ENCODE results near the gene KCNMA1.

KCNMA1 gene

DNA sequence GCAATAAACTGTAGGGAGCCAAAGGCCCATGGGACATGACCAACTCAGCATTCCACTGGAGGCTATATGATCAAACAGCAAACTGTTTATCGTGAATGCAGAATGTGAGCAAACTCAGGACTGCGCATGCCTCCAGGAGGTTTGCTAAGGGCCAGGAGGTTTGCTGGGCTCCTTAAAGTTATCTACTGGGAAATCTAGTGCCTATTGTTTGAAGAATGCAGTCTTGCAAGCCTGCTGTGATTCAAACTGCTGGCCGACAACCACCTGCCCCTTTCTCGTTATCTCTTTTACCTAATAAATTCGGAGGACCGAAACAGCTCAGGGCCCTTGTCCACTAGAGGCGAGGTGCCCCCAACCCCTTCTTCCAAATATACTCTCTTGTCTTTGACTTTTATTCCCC lies 404.1 kb downstream of the KCNMA1 start:
- no peak overlapping the region for H3K4me3 ChIP-seq (ENCODE audit: low read depth, low read length)
- H3K36me3 ChIP-seq (ENCODE audit: control insufficient read depth, insufficient read depth, low read length), result no peaks in the 10 kb centered on the region
- H3K4me1 ChIP-seq (ENCODE audit: control insufficient read depth, insufficient read depth, low read length), result no peaks in the 10 kb centered on the region

DNA sequence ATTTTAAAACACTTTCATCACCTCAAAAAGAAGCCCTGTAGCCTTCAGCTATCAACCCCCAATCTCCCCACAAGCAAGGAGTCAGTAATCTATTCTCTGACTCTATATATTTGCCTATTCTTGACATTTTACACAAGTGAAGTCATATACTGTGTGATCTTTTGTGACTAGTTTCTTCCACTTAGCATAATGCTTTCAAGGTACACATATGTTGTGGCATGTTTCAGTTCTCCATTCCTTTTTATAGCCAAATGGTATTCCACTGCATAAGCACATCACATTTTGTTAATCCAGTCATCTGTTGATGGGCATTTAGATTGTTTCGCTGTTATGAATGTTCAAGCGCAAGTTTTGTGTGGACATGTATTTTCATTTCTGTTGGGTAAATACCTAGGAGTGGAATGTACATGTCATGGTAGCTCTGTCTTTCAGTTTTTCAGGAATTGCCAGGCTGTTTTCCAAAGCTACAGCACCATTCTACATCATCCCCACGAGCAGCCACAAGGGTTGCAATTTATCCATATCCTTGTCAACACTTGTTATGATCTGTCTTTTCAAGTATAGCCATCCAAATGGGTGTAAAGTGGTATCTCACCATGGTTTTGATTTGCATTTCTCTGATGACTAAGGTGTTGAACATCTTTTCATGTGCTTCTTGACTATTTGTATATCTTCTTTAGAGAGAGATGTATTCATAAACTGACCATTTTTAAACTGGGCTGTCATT lies 405.6 kb downstream of the KCNMA1 start:
- no peaks in the 10 kb centered on the region for H3K9me3 ChIP-seq (ENCODE audit: control insufficient read depth, insufficient read depth, low read length)
- no peak overlapping the region for H3K4me3 ChIP-seq (ENCODE audit: low read depth, low read length)

More for the DNA sequence above, 404.1 kb downstream of the KCNMA1 start:
- H3K9ac ChIP-seq (ENCODE audit: low read depth, low read length), result no peak overlapping the region
- no peaks in the 10 kb centered on the region for H3K27me3 ChIP-seq (ENCODE audit: control insufficient read depth, insufficient read depth, low read length)
- no peaks in the 10 kb centered on the region for H3K9me3 ChIP-seq (ENCODE audit: control insufficient read depth, insufficient read depth, low read length)

DNA sequence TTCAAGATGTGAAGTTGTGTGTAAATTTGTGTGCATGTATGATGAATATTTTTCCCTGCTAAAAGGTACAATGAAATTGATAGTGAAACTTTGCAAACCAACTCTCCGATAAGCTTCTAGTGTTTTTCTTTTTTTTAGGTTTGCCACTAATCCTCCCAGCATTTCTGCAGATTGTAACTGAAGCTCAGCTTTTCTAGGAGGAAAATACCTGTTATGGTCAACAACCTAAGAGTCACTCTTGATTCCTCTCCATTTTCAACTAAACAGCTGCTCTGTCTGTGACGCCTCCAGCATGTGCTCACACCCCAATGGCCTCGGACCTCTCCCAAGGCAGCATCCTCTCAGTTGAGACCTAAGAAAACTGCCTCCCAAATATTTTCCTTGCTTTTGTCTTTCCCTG lies 406.2 kb downstream of the KCNMA1 start:
- H3K9ac ChIP-seq (ENCODE audit: low read depth, low read length), result no peak overlapping the region
- no peaks in the 10 kb centered on the region for H3K9me3 ChIP-seq (ENCODE audit: control insufficient read depth, insufficient read depth, low read length)
- no peaks in the 10 kb centered on the region for H3K36me3 ChIP-seq (ENCODE audit: control insufficient read depth, insufficient read depth, low read length)
- H3K4me3 ChIP-seq (ENCODE audit: low read depth, low read length), result no peak overlapping the region
- no peaks in the 10 kb centered on the region for H3K4me1 ChIP-seq (ENCODE audit: control insufficient read depth, insufficient read depth, low read length)
- H3K27me3 ChIP-seq (ENCODE audit: control insufficient read depth, insufficient read depth, low read length), result no peaks in the 10 kb centered on the region

More for the DNA sequence above, 405.6 kb downstream of the KCNMA1 start:
- Histone ChIP-seq H3K4me1 (ENCODE audit: control insufficient read depth, insufficient read depth, low read length) (no peaks in the 10 kb centered on the region), H3K9ac (ENCODE audit: low read depth, low read length) (no peak overlapping the region), H3K27me3 (ENCODE audit: control insufficient read depth, insufficient read depth, low read length) (no peaks in the 10 kb centered on the region), H3K36me3 (ENCODE audit: control insufficient read depth, insufficient read depth, low read length) (no peaks in the 10 kb centered on the region)

DNA sequence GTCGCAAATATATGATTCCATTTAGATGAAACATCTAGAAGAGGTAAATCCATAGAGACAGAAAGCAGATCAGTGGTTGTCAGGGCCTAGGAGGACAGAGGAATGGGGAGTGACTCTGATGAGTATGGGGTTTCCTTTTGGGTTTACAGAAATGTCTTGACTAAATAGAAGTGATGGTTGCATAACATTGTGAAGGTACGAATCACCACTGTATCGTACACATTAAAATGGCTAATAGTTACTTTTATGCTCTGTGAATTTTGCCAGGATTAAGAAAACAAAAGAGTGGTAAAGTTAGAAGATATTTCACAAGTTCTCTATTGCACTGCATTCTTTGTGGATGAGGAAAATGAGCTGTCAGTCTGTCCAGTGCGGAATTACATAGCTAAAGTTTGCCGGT lies 407.4 kb downstream of the KCNMA1 start:
- H3K9me3 ChIP-seq (ENCODE audit: control insufficient read depth, insufficient read depth, low read length), result no peaks in the 10 kb centered on the region
- no peaks in the 10 kb centered on the region for H3K4me1 ChIP-seq (ENCODE audit: control insufficient read depth, insufficient read depth, low read length)
- no peak overlapping the region for H3K4me3 ChIP-seq (ENCODE audit: low read depth, low read length)
- H3K36me3 ChIP-seq (ENCODE audit: control insufficient read depth, insufficient read depth, low read length), result no peaks in the 10 kb centered on the region
- H3K27me3 ChIP-seq (ENCODE audit: control insufficient read depth, insufficient read depth, low read length), result no peaks in the 10 kb centered on the region
- H3K9ac ChIP-seq (ENCODE audit: low read depth, low read length), result no peak overlapping the region

DNA sequence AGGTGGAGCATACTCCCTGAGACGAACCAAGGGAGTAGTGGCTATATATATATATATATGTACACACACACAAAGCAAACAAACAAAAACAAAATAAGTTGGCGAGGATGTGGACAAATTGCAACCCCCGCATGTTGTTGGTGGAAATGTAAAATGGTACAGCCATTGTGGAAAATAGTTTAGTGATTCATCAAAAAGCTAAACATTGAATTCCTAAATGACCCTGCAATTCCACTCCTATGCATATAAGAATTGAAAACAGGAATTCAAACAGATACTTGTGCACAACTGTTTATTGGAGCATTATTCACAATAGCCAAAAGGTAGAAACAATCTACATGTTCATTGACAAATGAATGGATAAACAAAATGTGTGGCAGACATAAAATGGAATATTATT lies 407.9 kb downstream of the KCNMA1 start:
- no peaks in the 10 kb centered on the region for H3K4me1 ChIP-seq (ENCODE audit: control insufficient read depth, insufficient read depth, low read length)
- no peak overlapping the region for H3K9ac ChIP-seq (ENCODE audit: low read depth, low read length)
- no peaks in the 10 kb centered on the region for H3K36me3 ChIP-seq (ENCODE audit: control insufficient read depth, insufficient read depth, low read length)
- no peak overlapping the region for H3K4me3 ChIP-seq (ENCODE audit: low read depth, low read length)
- H3K27me3 ChIP-seq (ENCODE audit: control insufficient read depth, insufficient read depth, low read length), result no peaks in the 10 kb centered on the region
- no peaks in the 10 kb centered on the region for H3K9me3 ChIP-seq (ENCODE audit: control insufficient read depth, insufficient read depth, low read length)

DNA sequence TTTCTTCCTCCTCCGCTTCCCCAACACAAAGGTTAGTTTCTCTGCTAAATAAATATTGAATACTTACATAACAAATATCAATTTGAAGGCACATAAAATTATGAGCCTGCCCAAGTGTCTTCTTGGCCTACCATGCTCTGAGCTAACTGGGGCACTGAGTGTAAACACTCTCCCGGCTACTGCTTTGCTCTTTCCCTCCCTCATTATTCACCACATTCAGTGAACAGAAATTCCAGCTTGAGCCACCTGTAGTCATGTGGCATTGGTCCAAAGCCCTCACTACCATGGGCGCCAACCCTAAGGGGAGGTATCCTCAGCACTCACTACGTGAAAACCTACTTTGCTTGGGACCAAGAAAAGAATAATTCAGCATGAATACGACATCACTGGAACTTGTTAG lies 409.0 kb downstream of the KCNMA1 start:
- no peaks in the 10 kb centered on the region for H3K27me3 ChIP-seq (ENCODE audit: control insufficient read depth, insufficient read depth, low read length)
- no peak overlapping the region for H3K9ac ChIP-seq (ENCODE audit: low read depth, low read length)
- H3K4me3 ChIP-seq (ENCODE audit: low read depth, low read length), result no peak overlapping the region
- H3K9me3 ChIP-seq (ENCODE audit: control insufficient read depth, insufficient read depth, low read length), result no peaks in the 10 kb centered on the region
- no peaks in the 10 kb centered on the region for H3K4me1 ChIP-seq (ENCODE audit: control insufficient read depth, insufficient read depth, low read length)
- H3K36me3 ChIP-seq (ENCODE audit: control insufficient read depth, insufficient read depth, low read length), result no peaks in the 10 kb centered on the region

DNA sequence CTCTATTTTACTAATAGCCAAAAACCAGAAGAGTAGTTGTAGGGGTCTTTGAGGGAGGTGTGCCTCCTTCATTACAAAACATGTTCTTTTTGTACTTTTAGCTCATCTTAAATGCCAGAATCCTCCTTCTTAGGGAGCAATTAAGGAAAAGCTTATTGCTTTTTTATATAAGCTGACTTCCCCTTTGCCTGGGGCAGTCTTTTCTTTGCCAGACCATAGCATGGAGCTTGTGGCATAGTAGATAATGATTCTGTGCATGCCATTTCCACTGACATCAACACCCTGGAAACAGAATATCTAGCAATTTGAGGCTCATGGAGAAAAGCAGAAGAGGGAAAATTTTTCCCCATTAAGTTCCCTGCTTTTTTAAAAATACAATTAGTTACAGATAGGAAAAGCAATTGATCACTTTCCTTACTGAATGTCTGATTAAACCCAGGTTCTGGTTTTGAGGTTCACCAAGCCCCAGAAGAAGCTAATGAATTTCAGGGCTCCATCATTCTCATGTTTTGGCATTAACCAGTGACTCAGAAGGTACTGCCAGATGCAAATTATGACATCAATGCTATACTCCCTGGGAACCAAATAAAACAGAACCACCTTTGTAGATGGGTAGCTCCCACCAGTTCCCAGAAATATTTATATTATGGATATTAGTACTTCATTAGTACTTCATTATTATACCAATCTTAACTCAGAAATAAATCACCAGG lies 410.6 kb downstream of the KCNMA1 start:
- H3K4me3 ChIP-seq (ENCODE audit: low read depth, low read length), result no peak overlapping the region
- H3K9me3 ChIP-seq (ENCODE audit: control insufficient read depth, insufficient read depth, low read length), result no peaks in the 10 kb centered on the region
- H3K9ac ChIP-seq (ENCODE audit: low read depth, low read length), result no peak overlapping the region
- no peaks in the 10 kb centered on the region for H3K27me3 ChIP-seq (ENCODE audit: control insufficient read depth, insufficient read depth, low read length)
- H3K4me1 ChIP-seq (ENCODE audit: control insufficient read depth, insufficient read depth, low read length), result no peaks in the 10 kb centered on the region
- H3K36me3 ChIP-seq (ENCODE audit: control insufficient read depth, insufficient read depth, low read length), result no peaks in the 10 kb centered on the region

DNA sequence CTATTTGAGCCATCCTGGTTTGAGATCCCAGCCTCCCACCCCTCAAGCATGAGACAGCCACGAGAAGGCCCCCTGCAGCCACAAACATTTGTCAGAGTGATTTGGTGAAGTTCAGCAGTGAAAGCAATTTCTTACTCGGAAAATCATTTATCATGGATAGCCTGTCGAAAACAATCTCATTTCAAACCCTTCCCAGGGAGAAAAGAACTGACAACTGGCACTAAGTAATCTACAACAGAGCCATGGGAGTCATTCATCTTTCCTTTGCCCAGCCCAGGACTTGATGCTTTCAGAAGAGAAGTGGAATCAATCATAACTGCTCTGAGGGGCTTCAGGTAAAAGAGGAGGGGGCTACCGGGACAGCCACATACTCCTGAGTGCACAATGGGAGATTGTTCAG lies 411.2 kb downstream of the KCNMA1 start:
- Histone ChIP-seq H3K27me3 (ENCODE audit: control insufficient read depth, insufficient read depth, low read length) (no peaks in the 10 kb centered on the region), H3K9ac (ENCODE audit: low read depth, low read length) (no peak overlapping the region)

DNA sequence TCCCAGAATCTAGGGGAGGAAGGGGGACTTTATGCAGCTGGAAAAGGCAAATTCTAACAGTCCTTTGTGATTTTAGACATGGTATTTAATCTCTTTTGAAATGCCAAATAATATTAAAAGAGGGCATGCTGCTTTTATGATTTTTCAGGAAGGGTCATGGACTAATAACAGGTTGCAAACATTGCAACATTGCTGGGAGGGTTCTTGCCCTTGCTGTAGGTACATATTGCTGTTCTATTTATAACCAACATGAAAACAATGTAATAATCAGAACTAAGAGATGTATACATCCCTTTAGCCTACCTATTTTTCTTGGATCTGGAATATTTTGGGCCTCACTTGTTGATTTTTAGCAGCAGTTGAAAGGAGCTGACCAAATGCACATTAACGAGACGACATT lies 411.6 kb downstream of the KCNMA1 start:
- no peak overlapping the region for H3K9ac ChIP-seq (ENCODE audit: low read depth, low read length)
- H3K27me3 ChIP-seq (ENCODE audit: control insufficient read depth, insufficient read depth, low read length), result no peaks in the 10 kb centered on the region
- no peaks in the 10 kb centered on the region for H3K4me1 ChIP-seq (ENCODE audit: control insufficient read depth, insufficient read depth, low read length)
- no peaks in the 10 kb centered on the region for H3K9me3 ChIP-seq (ENCODE audit: control insufficient read depth, insufficient read depth, low read length)
- H3K4me3 ChIP-seq (ENCODE audit: low read depth, low read length), result no peak overlapping the region
- no peaks in the 10 kb centered on the region for H3K36me3 ChIP-seq (ENCODE audit: control insufficient read depth, insufficient read depth, low read length)

More for the DNA sequence above, 411.2 kb downstream of the KCNMA1 start:
- no peaks in the 10 kb centered on the region for H3K4me1 ChIP-seq (ENCODE audit: control insufficient read depth, insufficient read depth, low read length)
- H3K9me3 ChIP-seq (ENCODE audit: control insufficient read depth, insufficient read depth, low read length), result no peaks in the 10 kb centered on the region
- H3K4me3 ChIP-seq (ENCODE audit: low read depth, low read length), result no peak overlapping the region
- no peaks in the 10 kb centered on the region for H3K36me3 ChIP-seq (ENCODE audit: control insufficient read depth, insufficient read depth, low read length)

DNA sequence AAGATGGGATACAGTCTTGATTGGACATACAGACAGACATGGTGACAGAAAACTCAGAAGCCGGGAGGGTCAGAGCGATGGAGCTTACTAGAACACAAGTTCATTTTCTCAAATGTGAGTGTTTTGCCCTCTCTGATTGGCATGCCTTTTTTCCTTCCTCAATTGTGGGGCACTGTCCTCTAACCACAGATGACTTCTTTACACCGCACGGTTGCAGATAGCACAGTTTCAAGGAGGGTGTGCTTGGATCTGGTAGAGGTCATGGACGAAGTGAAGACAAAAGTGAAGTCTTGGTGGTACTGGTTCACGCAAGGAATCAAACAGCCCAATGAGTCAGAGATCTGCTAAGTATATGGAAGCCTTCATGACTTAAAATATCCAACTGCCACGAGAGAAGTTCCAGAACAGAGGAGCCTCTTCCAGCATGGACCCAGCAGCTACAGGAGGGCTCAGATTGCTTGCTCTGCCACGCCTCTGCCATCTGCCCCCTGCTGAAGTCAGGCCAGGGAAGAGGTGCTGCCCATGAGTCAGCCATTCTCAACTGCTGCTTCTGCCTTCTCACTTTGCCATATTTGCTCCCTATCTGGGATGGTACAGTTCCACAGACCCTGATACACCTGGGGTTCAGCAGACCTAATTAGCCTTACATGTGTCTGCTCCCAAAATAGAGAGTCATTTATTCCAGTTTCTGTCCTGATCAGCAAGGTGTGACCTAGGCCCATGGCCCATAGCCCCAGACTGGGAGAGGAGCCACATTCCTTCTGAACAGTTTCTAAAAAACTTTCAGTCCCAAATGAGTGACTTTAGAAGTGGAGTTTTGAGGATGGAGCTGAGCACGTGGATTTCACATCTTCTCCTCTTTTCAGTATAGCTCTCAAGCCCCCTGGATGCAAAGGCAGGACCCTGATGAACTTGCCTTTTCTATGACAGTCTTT lies 413.8 kb downstream of the KCNMA1 start:
- no peaks in the 10 kb centered on the region for H3K27me3 ChIP-seq (ENCODE audit: control insufficient read depth, insufficient read depth, low read length)
- H3K4me3 ChIP-seq (ENCODE audit: low read depth, low read length), result no peak overlapping the region
- H3K9me3 ChIP-seq (ENCODE audit: control insufficient read depth, insufficient read depth, low read length), result no peaks in the 10 kb centered on the region
- H3K36me3 ChIP-seq (ENCODE audit: control insufficient read depth, insufficient read depth, low read length), result no peaks in the 10 kb centered on the region
- H3K4me1 ChIP-seq (ENCODE audit: control insufficient read depth, insufficient read depth, low read length), result no peaks in the 10 kb centered on the region
- H3K9ac ChIP-seq (ENCODE audit: low read depth, low read length), result no peak overlapping the region

DNA sequence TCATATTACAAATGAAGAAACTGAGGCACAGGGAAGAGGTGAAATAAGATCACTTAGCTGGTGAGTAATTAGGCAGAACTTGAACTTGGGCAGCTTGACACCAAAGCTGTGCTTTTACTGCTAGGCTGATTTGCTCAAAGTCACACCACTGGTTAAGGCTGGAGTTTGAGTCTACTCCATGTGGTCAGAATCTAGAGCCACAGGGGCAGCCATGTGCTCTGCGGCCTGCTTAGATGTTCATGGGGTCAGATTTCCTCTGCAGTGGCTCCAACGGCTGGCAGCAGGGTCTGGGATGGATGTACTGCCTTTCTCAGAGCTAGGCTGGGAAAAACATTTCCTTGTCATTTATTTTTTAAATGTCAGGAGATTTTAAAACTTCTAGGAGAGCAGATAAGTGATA lies 417.5 kb downstream of the KCNMA1 start:
- no peaks in the 10 kb centered on the region for H3K9me3 ChIP-seq (ENCODE audit: control insufficient read depth, insufficient read depth, low read length)
- no peaks in the 10 kb centered on the region for H3K27me3 ChIP-seq (ENCODE audit: control insufficient read depth, insufficient read depth, low read length)
- no peaks in the 10 kb centered on the region for H3K4me1 ChIP-seq (ENCODE audit: control insufficient read depth, insufficient read depth, low read length)
- H3K36me3 ChIP-seq (ENCODE audit: control insufficient read depth, insufficient read depth, low read length), result no peaks in the 10 kb centered on the region
- no peak overlapping the region for H3K9ac ChIP-seq (ENCODE audit: low read depth, low read length)
- no peak overlapping the region for H3K4me3 ChIP-seq (ENCODE audit: low read depth, low read length)
